Pancreas (tissue), 10 donors: Measurements from ENCODE around the gene NPEPPS. TPM values are rescaled to one million over a fixed set of nuclear protein-coding genes. Genes with fewer than 3 reads are reported as not detected.

Source experiments
- ATAC-seq, 4 donors: fragments of 200-7000 bp; cut with Tn5 transposase; one replicate each; pipeline versions ENCODE4 v1.8.0 to v1.9.1; 2020; ENCODE audit warnings: mild to moderate bottlenecking in 4 of 4, moderate library complexity in 4 of 4
- DNase-seq, 6 donors: peaks; one replicate each; pipeline ENCODE4 v3.0.0-alpha.2; 2020
- FAIRE-seq: peaks from 2 replicates; lab custom pipeline; 2012; peaks lifted over from hg19 to GRCh38; lab: Jason Lieb, UNC
- H3K27ac ChIP-seq, 4 donors: fragments of 200-600 bp; sonication (generic); 1 replicate in 3 of 4; 2 replicates in 1 of 4; pipeline versions ENCODE4 v1.5.0 to v1.8.0; 2020
- H3K27me3 ChIP-seq, 4 donors: fragments of 200-600 bp; one replicate each; pipeline ENCODE4 v1.8.0; 2021
- H3K36me3 ChIP-seq, 3 donors: fragments of 200-600 bp; sonication (generic) in 1 of 3; one replicate each; pipeline versions ENCODE4 v1.5.0 to v1.8.0; 2020 to 2021
- H3K4me1 ChIP-seq, 3 donors: fragments of 200-600 bp; one replicate each; pipeline ENCODE4 v1.8.0; 2021
- H3K4me3 ChIP-seq, 4 donors: fragments of 200-600 bp; sonication (generic) in 2 of 4; one replicate each; pipeline versions ENCODE4 v1.5.0 to v1.8.0; 2020 to 2021
- H3K9me3 ChIP-seq, 4 donors: fragments of 200-600 bp; one replicate each; pipeline ENCODE4 v1.8.0; 2021
- WGBS, 2 donors: extraction: QIAGEN DNeasy Blood & Tissue Kit; methylation state at CpG; one replicate each; pipeline ENCODE4 v1.1.7; 2013; 5-methylcytosine and 5-hydroxymethylcytosine counted together
- intact Hi-C, 3 donors: fragments of 100-400 bp; cut with DNase I; formaldehyde crosslinking; loops; one replicate each; pipeline versions ENCODE4 v1.11.1 to v1.14.2; 2022
- polyA plus RNA-seq, 2 donors: library from polyadenylated mRNA; stranded (reverse); fragments of 200-250 nt; gene quantifications; one replicate each; pipeline ENCODE4 v1.2.3, GENCODE V29; 2013
- total RNA-seq, 6 donors: library from RNA; stranded (reverse); fragmentation: NEBNext Ultra II Directional in 4 of 6; extraction: Animal tissue kit (Norgen Biotek cat#: 25700) in 4 of 6; gene quantifications; one replicate each; pipeline versions ENCODE4 v1.2.1 to v1.2.4, GENCODE V29; 2021 to 2023
- TF ChIP-seq, protein P1 (sequence below), 4 donors: fragments of 200-600 bp; sonication (generic) in 3 of 4; IDR thresholded peaks; one replicate each; pipeline versions ENCODE4 v1.5.0 to v1.8.0; 2021; ENCODE audit warnings: antibody characterized with exemption in 4 of 4
- donor health status: healthy with polysubstance abuse.
- donor health status: DM: no; HTN: no; CAD: no; lungs with moderate emphysema.
- donor health status: DM: no; HTN: no; CAD: no.
- donor health status: control.
- donor health status: control.
- donor health status: Bipolar disorder and iron deficiency.
- donor health status: DM: yes; HTN: yes; CAD: no.
- donor health status: DM: no; HTN: no; CAD: no.
- donor health status: DM: no; HTN: no; CAD: no.
- donor health status: DM: yes; HTN: yes; CAD: no.

The NPEPPS gene
- total and polyA plus RNA-seq, 8 donors, result 31.9 to 72.3 (median 45.9) TPM

DNA sequence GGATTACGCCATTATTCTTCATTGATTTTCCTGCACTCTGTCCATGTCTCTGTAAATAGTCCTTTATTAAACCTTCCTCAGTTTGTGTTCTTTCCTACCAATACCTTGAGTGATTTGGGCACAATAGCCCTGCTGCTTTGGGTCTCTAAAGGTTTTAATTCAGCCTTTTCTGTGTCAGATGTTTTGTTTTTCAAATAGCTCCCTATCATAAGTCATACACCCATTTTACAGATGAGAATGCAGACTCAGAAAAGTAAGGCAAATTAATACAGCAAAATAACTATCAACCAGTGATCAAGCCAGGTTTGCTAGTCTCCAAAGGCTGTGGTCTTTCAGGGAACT lies 93.8 kb downstream of the NPEPPS start:
- peaks cover 0 to 29% (median 21%) of the 10 kb centered on the region in 3 donors for H3K4me1 ChIP-seq
- H3K27me3 ChIP-seq, result no peaks in the 10 kb centered on the region
- H3K4me3 ChIP-seq, result no peak overlapping the region
- no peaks in the 10 kb centered on the region for H3K9me3 ChIP-seq
- no peak for ATAC-seq
- no peak overlapping the region for H3K27ac ChIP-seq
- FAIRE-seq, result no peak
- WGBS, 2 donors, result 31 to 33% methylated on average over 1 of the region's 1 CpG
- intact Hi-C loops, result no loop called here
- DNase-seq, result no peak
- TF ChIP-seq, protein P1, sequence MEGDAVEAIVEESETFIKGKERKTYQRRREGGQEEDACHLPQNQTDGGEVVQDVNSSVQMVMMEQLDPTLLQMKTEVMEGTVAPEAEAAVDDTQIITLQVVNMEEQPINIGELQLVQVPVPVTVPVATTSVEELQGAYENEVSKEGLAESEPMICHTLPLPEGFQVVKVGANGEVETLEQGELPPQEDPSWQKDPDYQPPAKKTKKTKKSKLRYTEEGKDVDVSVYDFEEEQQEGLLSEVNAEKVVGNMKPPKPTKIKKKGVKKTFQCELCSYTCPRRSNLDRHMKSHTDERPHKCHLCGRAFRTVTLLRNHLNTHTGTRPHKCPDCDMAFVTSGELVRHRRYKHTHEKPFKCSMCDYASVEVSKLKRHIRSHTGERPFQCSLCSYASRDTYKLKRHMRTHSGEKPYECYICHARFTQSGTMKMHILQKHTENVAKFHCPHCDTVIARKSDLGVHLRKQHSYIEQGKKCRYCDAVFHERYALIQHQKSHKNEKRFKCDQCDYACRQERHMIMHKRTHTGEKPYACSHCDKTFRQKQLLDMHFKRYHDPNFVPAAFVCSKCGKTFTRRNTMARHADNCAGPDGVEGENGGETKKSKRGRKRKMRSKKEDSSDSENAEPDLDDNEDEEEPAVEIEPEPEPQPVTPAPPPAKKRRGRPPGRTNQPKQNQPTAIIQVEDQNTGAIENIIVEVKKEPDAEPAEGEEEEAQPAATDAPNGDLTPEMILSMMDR (IDR thresholded peaks at IDR 0.05), result no peak
- peaks cover 0 to 8% (median 0%) of the 10 kb centered on the region in 3 donors for H3K36me3 ChIP-seq

GRCh38 chr17:47628014-47628566 lies 97.2 kb downstream of the NPEPPS start:
- TF ChIP-seq, protein P1 (IDR thresholded peaks at IDR 0.05), result no peak

GRCh38 chr17:47629826-47630225 lies 98.9 kb downstream of the NPEPPS start:
- Histone ChIP-seq H3K36me3 (no peaks in the 10 kb centered on the region), H3K27me3 (no peaks in the 10 kb centered on the region), H3K27ac (no peak overlapping the region), H3K4me1 (no peaks in the 10 kb centered on the region), H3K4me3 (no peak overlapping the region), H3K9me3 (no peaks in the 10 kb centered on the region)
- intact Hi-C loops, result no loop called here
- FAIRE-seq (no peak), DNase-seq (no peak), ATAC-seq (peak in 1 of 4 donors; percentile 29)
- 73 to 75% methylated on average over 5 of the region's 5 CpGs for WGBS, 2 donors
- TF ChIP-seq, protein P1 (IDR thresholded peaks at IDR 0.05), result no peak

More at GRCh38 chr17:47628014-47628566, 97.2 kb downstream of the NPEPPS start:
- H3K27me3 ChIP-seq, result no peaks in the 10 kb centered on the region
- 96 to 99% methylated on average over 8 of the region's 8 CpGs for WGBS, 2 donors
- H3K4me1 ChIP-seq, result no peaks in the 10 kb centered on the region
- intact Hi-C loops, result no loop called here
- no peak overlapping the region for H3K4me3 ChIP-seq
- no peaks in the 10 kb centered on the region for H3K9me3 ChIP-seq
- H3K27ac ChIP-seq, result no peak overlapping the region
- peaks cover 0 to 4% (median 0%) of the 10 kb centered on the region in 3 donors for H3K36me3 ChIP-seq
- no peak for ATAC-seq
- DNase-seq, result no peak
- FAIRE-seq, result no peak

DNA sequence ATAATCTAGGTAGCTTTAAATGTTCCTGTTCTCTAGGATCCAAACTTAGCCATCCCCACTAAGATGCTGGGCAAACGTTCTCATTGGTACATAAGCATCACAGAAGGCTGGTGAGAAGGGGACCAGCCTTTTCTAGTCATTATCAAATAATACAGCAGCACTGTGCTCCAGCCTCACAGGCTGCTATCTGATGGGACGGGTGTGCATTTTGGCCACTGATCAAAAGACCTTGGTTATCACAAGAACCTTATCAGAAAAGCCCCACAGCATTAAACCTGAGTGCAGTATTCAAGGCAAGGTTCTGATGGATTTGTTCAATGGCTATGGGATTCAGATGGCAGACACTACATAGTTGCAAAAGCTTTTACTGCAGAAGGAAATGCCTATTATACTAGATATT lies 99.7 kb downstream of the NPEPPS start:
- no peak for DNase-seq
- intact Hi-C loops, result no loop called here
- Histone ChIP-seq H3K27ac (no peak overlapping the region), H3K27me3 (no peaks in the 10 kb centered on the region), H3K36me3 (no peaks in the 10 kb centered on the region), H3K4me3 (no peak overlapping the region), H3K4me1 (no peaks in the 10 kb centered on the region), H3K9me3 (no peaks in the 10 kb centered on the region)
- ATAC-seq, result peak in 3 of 4 donors; percentile 29 to 91 (median 78)
- 29 to 33% methylated on average over 2 of the region's 2 CpGs for WGBS, 2 donors
- TF ChIP-seq, protein P1 (IDR thresholded peaks at IDR 0.05), result no peak
- FAIRE-seq, result no peak

DNA sequence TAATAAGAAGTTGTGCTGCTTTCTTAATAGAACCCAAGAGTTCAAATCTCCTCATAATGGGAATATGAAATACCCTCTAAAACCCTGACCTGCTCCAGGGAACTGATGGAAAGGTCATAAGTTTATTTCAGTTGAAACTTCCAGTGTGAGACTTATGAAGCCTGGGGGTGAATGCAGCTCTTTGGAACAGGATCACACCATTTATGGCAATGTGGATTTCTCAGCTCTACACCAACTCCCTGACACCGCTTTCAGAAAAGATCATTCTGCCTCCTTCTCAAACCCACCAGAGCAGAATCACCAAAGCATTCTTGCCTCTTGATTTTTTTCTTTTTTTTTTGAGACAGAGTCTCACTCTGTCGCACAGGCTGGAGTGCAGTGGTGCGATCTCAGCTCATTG lies 102.1 kb downstream of the NPEPPS start:
- DNase-seq (no peak), ATAC-seq (no peak), FAIRE-seq (no peak)
- H3K4me1 ChIP-seq, result no peaks in the 10 kb centered on the region
- WGBS, 2 donors, result 95 to 96% methylated on average over 3 of the region's 3 CpGs
- no peaks in the 10 kb centered on the region for H3K9me3 ChIP-seq
- no peak overlapping the region for H3K4me3 ChIP-seq
- intact Hi-C loops, result no loop called here
- H3K36me3 ChIP-seq, result no peaks in the 10 kb centered on the region
- no peaks in the 10 kb centered on the region for H3K27me3 ChIP-seq
- TF ChIP-seq, protein P1 (IDR thresholded peaks at IDR 0.05), result no peak
- H3K27ac ChIP-seq, result no peak overlapping the region
